Measurements from ENCODE around the gene PLCB4.

PLCB4 gene

DNA sequence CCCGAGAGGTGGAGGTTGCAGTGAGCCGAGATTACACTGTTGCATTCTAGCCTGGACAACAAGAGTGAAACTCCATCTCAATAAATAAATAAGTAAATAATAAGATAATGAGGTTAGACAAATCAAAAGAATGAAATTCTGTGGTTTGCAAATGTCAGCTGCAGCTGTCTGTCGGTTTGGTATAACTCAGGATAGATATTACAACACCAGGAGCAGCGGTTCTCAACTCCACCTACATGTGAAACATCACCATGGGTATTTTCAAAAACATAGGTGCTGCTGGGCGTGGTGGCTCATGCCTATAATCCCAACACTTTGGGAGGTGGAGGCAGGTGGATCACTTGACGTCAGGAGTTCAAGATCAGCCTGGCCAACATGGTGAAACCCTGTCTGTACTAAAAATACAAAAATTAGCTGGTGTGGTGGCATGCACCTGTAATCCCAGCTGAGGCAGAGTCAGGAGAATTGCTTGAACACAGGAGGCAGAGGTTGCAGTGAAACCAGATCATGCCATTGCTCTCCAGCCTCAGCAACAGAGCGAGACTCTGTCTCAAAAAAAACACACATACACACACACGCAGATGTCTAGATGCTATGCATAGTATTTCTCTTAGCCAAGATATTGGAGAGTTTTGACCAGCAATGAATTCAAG, 319.4 kb downstream of the PLCB4 start:
- Histone ChIP-seq H3K27ac (no peak overlapping the region), H3K4me3 (no peak overlapping the region)
- no peak for DNase-seq (ENCODE audit: low spot score)
- TF ChIP-seq CTCF (IDR thresholded peaks at IDR 0.05) = no peak

DNA sequence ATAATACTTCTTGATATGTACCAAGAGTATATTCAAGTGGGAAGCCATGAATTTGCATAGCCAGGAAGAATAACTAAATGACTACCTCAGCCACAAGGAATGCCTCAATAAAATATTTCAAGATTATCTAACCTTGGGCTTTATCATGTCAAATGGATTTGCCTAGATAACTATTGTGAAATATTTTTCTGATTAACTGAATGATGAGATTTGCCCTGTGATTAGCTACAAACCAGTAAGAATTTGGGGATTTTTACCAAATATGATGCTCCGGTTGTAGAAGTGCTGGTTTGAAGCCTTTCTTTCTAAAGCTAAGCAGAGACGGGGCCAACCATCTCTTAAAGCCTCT, 319.9 kb downstream of the PLCB4 start:
- no peak for DNase-seq (ENCODE audit: low spot score)
- no peak for TF ChIP-seq CTCF (IDR thresholded peaks at IDR 0.05)
- no peak overlapping the region for H3K4me3 ChIP-seq

GRCh38 chr20:9389346-9389745, 320.5 kb downstream of the PLCB4 start:
- no peak for TF ChIP-seq CTCF (IDR thresholded peaks at IDR 0.05)
- DNase-seq (ENCODE audit: low spot score) = no peak
- Histone ChIP-seq H3K27ac (peak overlapping the region; percentile 22 to 42), H3K4me3 (no peak overlapping the region)

More for the DNA sequence above, 319.9 kb downstream of the PLCB4 start:
- peak overlapping the region in 1 of 2 donors; percentile 42 for H3K27ac ChIP-seq

GRCh38 chr20:9390441-9390840, 321.6 kb downstream of the PLCB4 start:
- H3K4me3 ChIP-seq = no peak overlapping the region
- no peak for TF ChIP-seq CTCF (IDR thresholded peaks at IDR 0.05)
- H3K27ac ChIP-seq = peak overlapping the region; percentile 6 to 39
- no peak for DNase-seq (ENCODE audit: low spot score)

GRCh38 chr20:9392892-9393857, 324.3 kb downstream of the PLCB4 start:
- Histone ChIP-seq H3K27ac (no peak overlapping the region), H3K4me3 (no peak overlapping the region)
- peak; percentile 52 for TF ChIP-seq CTCF (IDR thresholded peaks at IDR 0.05)
- no peak for DNase-seq (ENCODE audit: low spot score)

GRCh38 chr20:9395971-9396370, 327.1 kb downstream of the PLCB4 start:
- no peak for DNase-seq (ENCODE audit: low spot score)
- TF ChIP-seq CTCF (IDR thresholded peaks at IDR 0.05) = no peak
- Histone ChIP-seq H3K4me3 (no peak overlapping the region), H3K27ac (no peak overlapping the region)

Measured in coronary artery (tissue), 2 donors.